Measurements from ENCODE around the gene BCKDK. TPM values are rescaled to one million over a fixed set of nuclear protein-coding genes. Genes with fewer than 3 reads are reported as not detected.

BCKDK gene
- total and polyA plus RNA-seq, 2 of the 13 experiments (the other 11 are each of a cell fraction or from before 2014, with no cell fraction given), result 24.9 to 42.6 TPM

- TF ChIP-seq ZBTB26 (CRISPR knock-in tag; IDR thresholded peaks at IDR 0.05; ENCODE audit: borderline replicate concordance) (peak; percentile 39), MEIS2 (CRISPR knock-in tag; IDR thresholded peaks at IDR 0.05) (peak; percentile 6), ISX (CRISPR knock-in tag; conservative IDR thresholded peaks at IDR 0.05) (no peak; the same call in 1 of the 2 replicates), GRHL1 (CRISPR knock-in tag; conservative IDR thresholded peaks at IDR 0.05) (no peak), HNF1A (IDR thresholded peaks at IDR 0.05; ENCODE audit: low read depth) (no peak), HNF1A (CRISPR knock-in tag; IDR thresholded peaks at IDR 0.05; ENCODE audit: borderline replicate concordance) (peak; percentile 70; the same call in 1 of the 2 replicates), CCAR2 (optimal IDR thresholded peaks at IDR 0.05; ENCODE audit: low read depth, low read length) (no peak), ZMYM3 (CRISPR knock-in tag; IDR thresholded peaks at IDR 0.05) (no peak), HNF1B (CRISPR knock-in tag; IDR thresholded peaks at IDR 0.05) (peak; percentile 51; the same call in 1 of the 2 replicates), STAG1 (CRISPR knock-in tag; IDR thresholded peaks at IDR 0.05) (no peak), ZNF589 (CRISPR knock-in tag; conservative IDR thresholded peaks at IDR 0.05) (peak; percentile 71; the same call in 1 of the 2 replicates), HNRNPLL (IDR thresholded peaks at IDR 0.05; ENCODE audit: low read depth, low read length, poor library complexity, severe bottlenecking) (peak; percentile 73), ZKSCAN1 (IDR thresholded peaks at IDR 0.05; ENCODE audit: low read length) (no peak), NFE2L2 (IDR thresholded peaks at IDR 0.05; ENCODE audit: low read length) (no peak), HIVEP1 (CRISPR knock-in tag; IDR thresholded peaks at IDR 0.05) (no peak), ZNF12 (CRISPR knock-in tag; IDR thresholded peaks at IDR 0.05) (no peak; the same call in 1 of the 2 replicates), IRF2 (CRISPR knock-in tag; IDR thresholded peaks at IDR 0.05) (peak; percentile 79), XBP1 (CRISPR knock-in tag; IDR thresholded peaks at IDR 0.05) (no peak), MEF2D (CRISPR knock-in tag; IDR thresholded peaks at IDR 0.05) (peak; percentile 45; the same call in 1 of the 2 replicates), ZFP37 (CRISPR knock-in tag; IDR thresholded peaks at IDR 0.05; ENCODE audit: borderline replicate concordance) (no peak), REL (CRISPR knock-in tag; conservative IDR thresholded peaks at IDR 0.05) (no peak)
These were observed 9.4 kb downstream of the BCKDK start, which contains the start of gene KAT8 (continued) for GRCh38 chr16:31117384-31118222.
